NB4 (cell line): ENCODE results near the gene FGF12.

Experiments used
- MYC ChIP-seq: IDR thresholded peaks from 2 replicates; pipeline ENCODE4 v1.6.1; 2011; ENCODE audit warnings: low read depth, low read length
- POLR2A ChIP-seq: IDR thresholded peaks from 2 replicates; pipeline ENCODE4 v1.6.1; 2011; ENCODE audit warnings: mild to moderate bottlenecking; ENCODE audit not compliant: insufficient read length; ENCODE audit errors: extremely low read depth
- TF ChIP-seq, protein P1 (sequence below): IDR thresholded peaks from one replicate; pipeline ENCODE4 v1.5.1; 2012; ENCODE audit warnings: low read depth, low read length
- TF ChIP-seq, protein P2 (sequence below): IDR thresholded peaks from 2 replicates; pipeline ENCODE4 v1.6.1; 2011; ENCODE audit warnings: low read depth, low read length

DNA sequence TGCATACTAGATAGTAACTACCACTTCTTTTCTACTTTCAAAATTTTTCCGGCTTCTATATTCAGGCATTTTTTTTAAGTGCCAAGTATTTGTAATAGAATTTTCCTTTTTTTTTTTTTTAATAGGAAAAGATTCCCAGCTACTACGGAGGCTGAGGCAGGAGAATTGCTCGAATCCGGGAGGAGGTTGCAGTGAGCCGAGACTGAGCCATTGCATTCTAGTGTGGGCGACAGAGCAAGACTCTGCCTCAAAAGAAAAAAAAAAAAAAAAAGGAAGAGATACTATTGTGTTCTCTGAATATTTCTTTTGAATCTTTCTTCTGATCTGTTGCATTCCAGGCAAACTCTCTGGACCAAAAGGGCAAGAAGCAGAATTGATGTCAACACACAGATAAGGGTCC lies 557.3 kb downstream of the FGF12 start:
- TF ChIP-seq MYC (no peak), POLR2A (no peak)
- TF ChIP-seq, protein P1, sequence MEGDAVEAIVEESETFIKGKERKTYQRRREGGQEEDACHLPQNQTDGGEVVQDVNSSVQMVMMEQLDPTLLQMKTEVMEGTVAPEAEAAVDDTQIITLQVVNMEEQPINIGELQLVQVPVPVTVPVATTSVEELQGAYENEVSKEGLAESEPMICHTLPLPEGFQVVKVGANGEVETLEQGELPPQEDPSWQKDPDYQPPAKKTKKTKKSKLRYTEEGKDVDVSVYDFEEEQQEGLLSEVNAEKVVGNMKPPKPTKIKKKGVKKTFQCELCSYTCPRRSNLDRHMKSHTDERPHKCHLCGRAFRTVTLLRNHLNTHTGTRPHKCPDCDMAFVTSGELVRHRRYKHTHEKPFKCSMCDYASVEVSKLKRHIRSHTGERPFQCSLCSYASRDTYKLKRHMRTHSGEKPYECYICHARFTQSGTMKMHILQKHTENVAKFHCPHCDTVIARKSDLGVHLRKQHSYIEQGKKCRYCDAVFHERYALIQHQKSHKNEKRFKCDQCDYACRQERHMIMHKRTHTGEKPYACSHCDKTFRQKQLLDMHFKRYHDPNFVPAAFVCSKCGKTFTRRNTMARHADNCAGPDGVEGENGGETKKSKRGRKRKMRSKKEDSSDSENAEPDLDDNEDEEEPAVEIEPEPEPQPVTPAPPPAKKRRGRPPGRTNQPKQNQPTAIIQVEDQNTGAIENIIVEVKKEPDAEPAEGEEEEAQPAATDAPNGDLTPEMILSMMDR, result no peak
- TF ChIP-seq, protein P2, sequence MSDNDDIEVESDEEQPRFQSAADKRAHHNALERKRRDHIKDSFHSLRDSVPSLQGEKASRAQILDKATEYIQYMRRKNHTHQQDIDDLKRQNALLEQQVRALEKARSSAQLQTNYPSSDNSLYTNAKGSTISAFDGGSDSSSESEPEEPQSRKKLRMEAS, result no peak
